ENCODE data around the gene ANKRD45. TPM values are rescaled to one million over a fixed set of nuclear protein-coding genes. Genes with fewer than 3 reads are reported as not detected.

Gene ANKRD45
- total RNA-seq, 1 experiment from 2014 or later = 2.2 TPM

DNA sequence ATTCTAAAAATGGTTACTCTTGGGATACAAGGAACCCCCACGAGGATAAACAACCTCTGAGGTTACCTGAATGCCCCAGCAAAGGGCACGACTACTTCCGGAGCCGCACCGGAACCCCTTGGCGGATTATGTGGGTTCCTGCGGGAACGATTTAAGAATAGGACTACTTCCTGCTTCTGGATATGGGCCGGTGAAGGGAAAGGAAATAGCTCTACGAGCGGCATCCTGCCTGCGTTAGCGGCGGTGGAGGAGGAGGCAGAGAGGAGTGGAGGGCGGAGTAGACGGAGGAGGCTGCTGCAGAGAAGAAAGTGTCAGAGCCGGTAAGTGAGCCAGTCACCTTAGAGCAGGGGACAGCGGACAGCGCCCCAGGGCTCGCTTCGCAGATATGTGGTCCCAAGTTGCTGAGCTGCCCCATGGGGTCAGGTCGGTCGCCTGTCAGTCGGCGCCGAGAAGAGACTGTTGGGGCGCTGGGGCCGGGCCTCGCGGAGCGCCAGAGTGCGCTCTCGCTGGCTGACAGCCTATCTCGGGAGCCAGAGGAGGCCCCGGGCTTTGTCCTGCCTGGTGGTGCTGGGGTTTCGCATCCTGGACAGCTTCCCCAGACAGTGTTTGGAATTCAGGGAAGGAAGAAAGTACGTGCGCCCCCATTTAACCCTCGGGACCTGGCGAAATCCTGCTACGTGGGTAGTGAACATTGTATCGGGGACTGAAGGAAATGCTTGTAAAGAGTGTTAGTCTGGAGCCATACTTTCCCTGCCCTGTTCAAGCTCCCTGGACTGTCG, 45.3 kb upstream of the ANKRD45 start, which contains the start of gene KLHL20:
Gene KLHL20, plus strand, starts transcription at position 223 of the 779 bp plus-strand sequence. CDS start 1,063 bp downstream, outside the sequence.
- peaks cover 40% of the 10 kb centered on the region for H3K27me3 Mint-ChIP-seq (ENCODE audit: low read depth)
- ChIA-PET POLR2A (interaction anchor here (0.6 to 1.1 kb wide), 7 partner anchors 49 to 308 kb away, joined by 3 to 4 read pairs (median 4); partner anchors contain the start of genes DARS2, GAS5, PRDX6 and RC3H1), CTCF (interaction anchor here (1.0 to 1.5 kb wide), 2 partner anchors 134 to 285 kb away, joined by 3 to 6 read pairs; no protein-coding TSS in a partner anchor)
- H3K4me1 Mint-ChIP-seq = peaks cover 14% of the 10 kb centered on the region
- H3K4me3 Mint-ChIP-seq = peak within 1 kb of the TSS; percentile 99
- peaks cover 2% of the 10 kb centered on the region; the same call in 1 of the 2 replicates for H3K36me3 Mint-ChIP-seq
- ATAC-seq (peak; percentile 97), DNase-seq (ENCODE audit: low spot score) (peak; percentile 74)
- peak within 1 kb of the TSS; percentile 96 for H3K27ac Mint-ChIP-seq
- H3K9me3 Mint-ChIP-seq = peaks cover 3% of the 10 kb centered on the region; the same call in 1 of the 2 replicates
- TF ChIP-seq ZBTB21 (CRISPR knock-in tag; IDR thresholded peaks at IDR 0.05; ENCODE audit: borderline replicate concordance) (no peak), NR2C2 (CRISPR knock-in tag; IDR thresholded peaks at IDR 0.05) (no peak), ZNF317 (CRISPR knock-in tag; IDR thresholded peaks at IDR 0.05; ENCODE audit: borderline replicate concordance, low read depth) (peak; percentile 68; the same call in 1 of the 2 replicates), PRRX2 (CRISPR knock-in tag; IDR thresholded peaks at IDR 0.05) (peak; percentile 77; the same call in 1 of the 2 replicates), MYBL2 (CRISPR knock-in tag; IDR thresholded peaks at IDR 0.05) (peak; percentile 57; the same call in 1 of the 2 replicates), TEAD4 (CRISPR knock-in tag; IDR thresholded peaks at IDR 0.05) (no peak), FOXK1 (CRISPR knock-in tag; IDR thresholded peaks at IDR 0.05) (peak; percentile 72; the same call in 1 of the 2 replicates), ZNF138 (CRISPR knock-in tag; conservative IDR thresholded peaks at IDR 0.05) (no peak), SP1 (CRISPR knock-in tag; conservative IDR thresholded peaks at IDR 0.05) (peak; percentile 76), GABPB1 (CRISPR knock-in tag; IDR thresholded peaks at IDR 0.05) (peak; percentile 74), TEAD1 (CRISPR knock-in tag; IDR thresholded peaks at IDR 0.05) (peak; percentile 42; the same call in 1 of the 2 replicates), CREM (CRISPR knock-in tag; IDR thresholded peaks at IDR 0.05) (peak; percentile 56; the same call in 1 of the 2 replicates), OVOL2 (CRISPR knock-in tag; IDR thresholded peaks at IDR 0.05; ENCODE audit: borderline replicate concordance) (no peak), ZNF219 (CRISPR knock-in tag; IDR thresholded peaks at IDR 0.05; ENCODE audit: borderline replicate concordance) (0 out of 2 replicates have a peak, but pooled peaks have one; percentile 32), FOXP1 (CRISPR knock-in tag; IDR thresholded peaks at IDR 0.05; ENCODE audit: borderline replicate concordance) (peak; percentile 70; the same call in 1 of the 2 replicates), GTF2I (CRISPR knock-in tag; conservative IDR thresholded peaks at IDR 0.05) (0 out of 2 replicates have a peak, but pooled peaks have one; percentile 6), KAT7 (CRISPR knock-in tag; IDR thresholded peaks at IDR 0.05; ENCODE audit: borderline replicate concordance) (peak; percentile 60; the same call in 1 of the 2 replicates)
- TF ChIP-seq, protein P1, sequence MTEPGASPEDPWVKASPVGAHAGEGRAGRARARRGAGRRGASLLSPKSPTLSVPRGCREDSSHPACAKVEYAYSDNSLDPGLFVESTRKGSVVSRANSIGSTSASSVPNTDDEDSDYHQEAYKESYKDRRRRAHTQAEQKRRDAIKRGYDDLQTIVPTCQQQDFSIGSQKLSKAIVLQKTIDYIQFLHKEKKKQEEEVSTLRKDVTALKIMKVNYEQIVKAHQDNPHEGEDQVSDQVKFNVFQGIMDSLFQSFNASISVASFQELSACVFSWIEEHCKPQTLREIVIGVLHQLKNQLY (CRISPR knock-in tag; IDR thresholded peaks at IDR 0.05) = no peak
- TF ChIP-seq, protein P2, sequence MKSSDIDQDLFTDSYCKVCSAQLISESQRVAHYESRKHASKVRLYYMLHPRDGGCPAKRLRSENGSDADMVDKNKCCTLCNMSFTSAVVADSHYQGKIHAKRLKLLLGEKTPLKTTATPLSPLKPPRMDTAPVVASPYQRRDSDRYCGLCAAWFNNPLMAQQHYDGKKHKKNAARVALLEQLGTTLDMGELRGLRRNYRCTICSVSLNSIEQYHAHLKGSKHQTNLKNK (CRISPR knock-in tag; IDR thresholded peaks at IDR 0.05) = no peak
- TF ChIP-seq, protein P3, sequence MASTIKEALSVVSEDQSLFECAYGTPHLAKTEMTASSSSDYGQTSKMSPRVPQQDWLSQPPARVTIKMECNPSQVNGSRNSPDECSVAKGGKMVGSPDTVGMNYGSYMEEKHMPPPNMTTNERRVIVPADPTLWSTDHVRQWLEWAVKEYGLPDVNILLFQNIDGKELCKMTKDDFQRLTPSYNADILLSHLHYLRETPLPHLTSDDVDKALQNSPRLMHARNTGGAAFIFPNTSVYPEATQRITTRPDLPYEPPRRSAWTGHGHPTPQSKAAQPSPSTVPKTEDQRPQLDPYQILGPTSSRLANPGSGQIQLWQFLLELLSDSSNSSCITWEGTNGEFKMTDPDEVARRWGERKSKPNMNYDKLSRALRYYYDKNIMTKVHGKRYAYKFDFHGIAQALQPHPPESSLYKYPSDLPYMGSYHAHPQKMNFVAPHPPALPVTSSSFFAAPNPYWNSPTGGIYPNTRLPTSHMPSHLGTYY (CRISPR knock-in tag; IDR thresholded peaks at IDR 0.05) = peak; percentile 86
- TF ChIP-seq, protein P4, sequence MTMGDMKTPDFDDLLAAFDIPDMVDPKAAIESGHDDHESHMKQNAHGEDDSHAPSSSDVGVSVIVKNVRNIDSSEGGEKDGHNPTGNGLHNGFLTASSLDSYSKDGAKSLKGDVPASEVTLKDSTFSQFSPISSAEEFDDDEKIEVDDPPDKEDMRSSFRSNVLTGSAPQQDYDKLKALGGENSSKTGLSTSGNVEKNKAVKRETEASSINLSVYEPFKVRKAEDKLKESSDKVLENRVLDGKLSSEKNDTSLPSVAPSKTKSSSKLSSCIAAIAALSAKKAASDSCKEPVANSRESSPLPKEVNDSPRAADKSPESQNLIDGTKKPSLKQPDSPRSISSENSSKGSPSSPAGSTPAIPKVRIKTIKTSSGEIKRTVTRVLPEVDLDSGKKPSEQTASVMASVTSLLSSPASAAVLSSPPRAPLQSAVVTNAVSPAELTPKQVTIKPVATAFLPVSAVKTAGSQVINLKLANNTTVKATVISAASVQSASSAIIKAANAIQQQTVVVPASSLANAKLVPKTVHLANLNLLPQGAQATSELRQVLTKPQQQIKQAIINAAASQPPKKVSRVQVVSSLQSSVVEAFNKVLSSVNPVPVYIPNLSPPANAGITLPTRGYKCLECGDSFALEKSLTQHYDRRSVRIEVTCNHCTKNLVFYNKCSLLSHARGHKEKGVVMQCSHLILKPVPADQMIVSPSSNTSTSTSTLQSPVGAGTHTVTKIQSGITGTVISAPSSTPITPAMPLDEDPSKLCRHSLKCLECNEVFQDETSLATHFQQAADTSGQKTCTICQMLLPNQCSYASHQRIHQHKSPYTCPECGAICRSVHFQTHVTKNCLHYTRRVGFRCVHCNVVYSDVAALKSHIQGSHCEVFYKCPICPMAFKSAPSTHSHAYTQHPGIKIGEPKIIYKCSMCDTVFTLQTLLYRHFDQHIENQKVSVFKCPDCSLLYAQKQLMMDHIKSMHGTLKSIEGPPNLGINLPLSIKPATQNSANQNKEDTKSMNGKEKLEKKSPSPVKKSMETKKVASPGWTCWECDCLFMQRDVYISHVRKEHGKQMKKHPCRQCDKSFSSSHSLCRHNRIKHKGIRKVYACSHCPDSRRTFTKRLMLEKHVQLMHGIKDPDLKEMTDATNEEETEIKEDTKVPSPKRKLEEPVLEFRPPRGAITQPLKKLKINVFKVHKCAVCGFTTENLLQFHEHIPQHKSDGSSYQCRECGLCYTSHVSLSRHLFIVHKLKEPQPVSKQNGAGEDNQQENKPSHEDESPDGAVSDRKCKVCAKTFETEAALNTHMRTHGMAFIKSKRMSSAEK (CRISPR knock-in tag; IDR thresholded peaks at IDR 0.05; ENCODE audit: borderline replicate concordance) = peak; percentile 56; the same call in 1 of the 2 replicates
- TF ChIP-seq, protein P5, sequence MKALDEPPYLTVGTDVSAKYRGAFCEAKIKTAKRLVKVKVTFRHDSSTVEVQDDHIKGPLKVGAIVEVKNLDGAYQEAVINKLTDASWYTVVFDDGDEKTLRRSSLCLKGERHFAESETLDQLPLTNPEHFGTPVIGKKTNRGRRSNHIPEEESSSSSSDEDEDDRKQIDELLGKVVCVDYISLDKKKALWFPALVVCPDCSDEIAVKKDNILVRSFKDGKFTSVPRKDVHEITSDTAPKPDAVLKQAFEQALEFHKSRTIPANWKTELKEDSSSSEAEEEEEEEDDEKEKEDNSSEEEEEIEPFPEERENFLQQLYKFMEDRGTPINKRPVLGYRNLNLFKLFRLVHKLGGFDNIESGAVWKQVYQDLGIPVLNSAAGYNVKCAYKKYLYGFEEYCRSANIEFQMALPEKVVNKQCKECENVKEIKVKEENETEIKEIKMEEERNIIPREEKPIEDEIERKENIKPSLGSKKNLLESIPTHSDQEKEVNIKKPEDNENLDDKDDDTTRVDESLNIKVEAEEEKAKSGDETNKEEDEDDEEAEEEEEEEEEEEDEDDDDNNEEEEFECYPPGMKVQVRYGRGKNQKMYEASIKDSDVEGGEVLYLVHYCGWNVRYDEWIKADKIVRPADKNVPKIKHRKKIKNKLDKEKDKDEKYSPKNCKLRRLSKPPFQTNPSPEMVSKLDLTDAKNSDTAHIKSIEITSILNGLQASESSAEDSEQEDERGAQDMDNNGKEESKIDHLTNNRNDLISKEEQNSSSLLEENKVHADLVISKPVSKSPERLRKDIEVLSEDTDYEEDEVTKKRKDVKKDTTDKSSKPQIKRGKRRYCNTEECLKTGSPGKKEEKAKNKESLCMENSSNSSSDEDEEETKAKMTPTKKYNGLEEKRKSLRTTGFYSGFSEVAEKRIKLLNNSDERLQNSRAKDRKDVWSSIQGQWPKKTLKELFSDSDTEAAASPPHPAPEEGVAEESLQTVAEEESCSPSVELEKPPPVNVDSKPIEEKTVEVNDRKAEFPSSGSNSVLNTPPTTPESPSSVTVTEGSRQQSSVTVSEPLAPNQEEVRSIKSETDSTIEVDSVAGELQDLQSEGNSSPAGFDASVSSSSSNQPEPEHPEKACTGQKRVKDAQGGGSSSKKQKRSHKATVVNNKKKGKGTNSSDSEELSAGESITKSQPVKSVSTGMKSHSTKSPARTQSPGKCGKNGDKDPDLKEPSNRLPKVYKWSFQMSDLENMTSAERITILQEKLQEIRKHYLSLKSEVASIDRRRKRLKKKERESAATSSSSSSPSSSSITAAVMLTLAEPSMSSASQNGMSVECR (CRISPR knock-in tag; IDR thresholded peaks at IDR 0.05; ENCODE audit: borderline replicate concordance) = 0 out of 2 replicates have a peak, but pooled peaks have one; percentile 75
- TF ChIP-seq, protein P6, sequence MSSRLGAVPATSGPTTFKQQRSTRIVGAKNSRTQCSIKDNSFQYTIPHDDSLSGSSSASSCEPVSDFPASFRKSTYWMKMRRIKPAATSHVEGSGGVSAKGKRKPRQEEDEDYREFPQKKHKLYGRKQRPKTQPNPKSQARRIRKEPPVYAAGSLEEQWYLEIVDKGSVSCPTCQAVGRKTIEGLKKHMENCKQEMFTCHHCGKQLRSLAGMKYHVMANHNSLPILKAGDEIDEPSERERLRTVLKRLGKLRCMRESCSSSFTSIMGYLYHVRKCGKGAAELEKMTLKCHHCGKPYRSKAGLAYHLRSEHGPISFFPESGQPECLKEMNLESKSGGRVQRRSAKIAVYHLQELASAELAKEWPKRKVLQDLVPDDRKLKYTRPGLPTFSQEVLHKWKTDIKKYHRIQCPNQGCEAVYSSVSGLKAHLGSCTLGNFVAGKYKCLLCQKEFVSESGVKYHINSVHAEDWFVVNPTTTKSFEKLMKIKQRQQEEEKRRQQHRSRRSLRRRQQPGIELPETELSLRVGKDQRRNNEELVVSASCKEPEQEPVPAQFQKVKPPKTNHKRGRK (CRISPR knock-in tag; IDR thresholded peaks at IDR 0.05; ENCODE audit: borderline replicate concordance) = no peak

Data from WTC11 (cell line).